ENCODE results near the gene IFIH1.

- TF ChIP-seq CTCF (IDR thresholded peaks at IDR 0.05; ENCODE audit: poor library complexity) (no peak), EZH2 (IDR thresholded peaks at IDR 0.05; ENCODE audit: borderline replicate concordance) (no peak)
These were observed 24.4 kb upstream of the IFIH1 start for GRCh38 chr2:162342841-162343240.

Data from hepatocyte (in vitro differentiated cells).